H1 (cell line): ENCODE measurements around the gene KCNJ12. TPM values are rescaled to one million over a fixed set of nuclear protein-coding genes. Genes with fewer than 3 reads are reported as not detected.

Experiments used
- CTCF ChIA-PET: fragments of 300-600 bp; sonication (Branson Sonifier 250); formaldehyde crosslinking; loops from one replicate; lab custom pipeline; 2021; ENCODE audit not compliant: partially characterized antibody; lab: Charles Lee
- POLR2A ChIA-PET: fragments of 300-600 bp; sonication (Branson Sonifier 250); formaldehyde crosslinking; loops from one replicate; lab custom pipeline; 2021; ENCODE audit warnings: inconsistent platforms; ENCODE audit not compliant: partially characterized antibody; lab: Charles Lee
- DNase-seq, 2 experiments: peaks; one replicate each; pipeline versions ENCODE4 v3.0.0 to v3.0.0-alpha.2; 2010 to 2022; ENCODE audit warnings: low spot score in 2 of 2, low read depth in 1 of 2, mixed read lengths in 1 of 2
- FAIRE-seq: peaks from 2 replicates; lab custom pipeline; 2011; peaks lifted over from hg19 to GRCh38; lab: Jason Lieb, UNC
- H2AFZ ChIP-seq: 2 replicates; pipeline ENCODE4 v1.8.1; 2012; ENCODE audit warnings: low read length, inconsistent platforms
- H2AK5ac ChIP-seq: 2 replicates; pipeline ENCODE4 v1.6.1; 2013; ENCODE audit warnings: low read depth, low read length
- H2BK120ac ChIP-seq: replicated peaks from 2 replicates; pipeline ENCODE3; 2013; ENCODE audit warnings: low read depth, low read length, inconsistent platforms
- H2BK12ac ChIP-seq: 2 replicates; pipeline ENCODE4 v1.6.1; 2013; ENCODE audit warnings: low read depth, low read length
- H2BK15ac ChIP-seq: 2 replicates; pipeline ENCODE4 v1.6.1; 2013; ENCODE audit warnings: low read length
- H2BK20ac ChIP-seq: 2 replicates; pipeline ENCODE4 v1.6.1; 2013; ENCODE audit warnings: low read length
- H2BK5ac ChIP-seq: 2 replicates; pipeline ENCODE4 v1.6.1; 2013; ENCODE audit warnings: low read depth, low read length
- H3K14ac ChIP-seq: 2 replicates; pipeline ENCODE4 v1.6.1; 2013; ENCODE audit warnings: inconsistent platforms; ENCODE audit not compliant: insufficient read length
- H3K18ac ChIP-seq: 2 replicates; pipeline ENCODE4 v1.6.1; 2013; ENCODE audit warnings: low read length; ENCODE audit errors: extremely low read depth
- H3K23ac ChIP-seq: 2 replicates; pipeline ENCODE4 v1.6.1; 2013; ENCODE audit warnings: inconsistent platforms; ENCODE audit not compliant: insufficient read length
- H3K23me2 ChIP-seq: 2 replicates; pipeline ENCODE4 v1.6.1; 2013; ENCODE audit warnings: low read depth, low read length
- H3K27ac ChIP-seq: 2 replicates; pipeline ENCODE4 v1.6.1; 2011; ENCODE audit warnings: low read depth, low read length, inconsistent platforms
- H3K27me3 ChIP-seq, 4 experiments: replicated peaks in 1 of 4; 1 replicate in 1 of 4; 2 replicates in 3 of 4; pipeline versions ENCODE4 v1.6.1 to v1.8.1; 2011 to 2013; ENCODE audit warnings: low read length in 3 of 4, mild to moderate bottlenecking in 3 of 4, inconsistent platforms in 2 of 4, mixed read lengths in 2 of 4, moderate library complexity in 1 of 4; ENCODE audit not compliant: control insufficient read depth in 3 of 4, insufficient read depth in 3 of 4; ENCODE audit errors: extremely low read depth in 1 of 4
- H3K36me3 ChIP-seq, 4 experiments: 2 replicates each; pipeline versions ENCODE4 v1.6.1 to v1.8.1; 2011 to 2013; ENCODE audit warnings: mild to moderate bottlenecking in 4 of 4, low read length in 3 of 4, moderate library complexity in 2 of 4, control low read depth in 1 of 4, inconsistent platforms in 1 of 4; ENCODE audit not compliant: insufficient read depth in 4 of 4, control insufficient read depth in 2 of 4
- H3K4ac ChIP-seq: replicated peaks from 2 replicates; pipeline ENCODE3; 2013; ENCODE audit warnings: low read length, low read depth, mixed read lengths, inconsistent platforms; ENCODE audit not compliant: insufficient read length
- H3K4me1 ChIP-seq, 4 experiments: replicated peaks in 1 of 4; 1 replicate in 1 of 4; 2 replicates in 3 of 4; pipeline versions ENCODE4 v1.6.1 to v1.8.1; 2011 to 2013; ENCODE audit warnings: low read length in 3 of 4, inconsistent platforms in 2 of 4, mixed read lengths in 1 of 4; ENCODE audit not compliant: insufficient read depth in 4 of 4, control insufficient read depth in 3 of 4
- H3K4me2 ChIP-seq, 2 experiments: 2 replicates each; pipeline versions ENCODE4 v1.6.1 to v1.8.1; 2011 to 2013; ENCODE audit warnings: low read depth in 2 of 2, low read length in 2 of 2, control low read depth in 1 of 2, inconsistent platforms in 1 of 2, mild to moderate bottlenecking in 1 of 2; ENCODE audit not compliant: insufficient read depth in 1 of 2
- H3K4me3 ChIP-seq, 4 experiments: fragments of 200-600, 300-600 bp in 1 of 4; sonication (generic), shearing (Covaris generic), sonication (Bioruptor Twin) in 1 of 4; 2 replicates each; pipeline versions ENCODE4 v1.5.1 to v1.8.1; 2011 to 2016; ENCODE audit warnings: low read length in 4 of 4, low read depth in 3 of 4, control low read depth in 2 of 4, inconsistent platforms in 2 of 4, mild to moderate bottlenecking in 2 of 4, mixed read lengths in 1 of 4, moderate library complexity in 1 of 4; ENCODE audit not compliant: insufficient read depth in 2 of 4; ENCODE audit errors: extremely low read depth in 1 of 4
- H3K56ac ChIP-seq: replicated peaks from 2 replicates; pipeline ENCODE3; 2013; ENCODE audit warnings: low read depth, mild to moderate bottlenecking, mixed read lengths, low read length, inconsistent platforms; ENCODE audit not compliant: insufficient read length
- H3K79me1 ChIP-seq: 2 replicates; pipeline ENCODE4 v1.6.1; 2013; ENCODE audit warnings: low read depth, low read length, control low read depth
- H3K79me2 ChIP-seq, 2 experiments: 2 replicates each; pipeline versions ENCODE4 v1.6.1 to v1.8.1; 2012 to 2013; ENCODE audit warnings: low read length in 2 of 2, mild to moderate bottlenecking in 2 of 2, inconsistent platforms in 1 of 2; ENCODE audit not compliant: insufficient read depth in 2 of 2, control insufficient read depth in 1 of 2
- H3K9ac ChIP-seq, 4 experiments: replicated peaks in 1 of 4; 1 replicate in 1 of 4; 2 replicates in 3 of 4; pipeline versions ENCODE4 v1.6.1 to v1.8.1; 2011 to 2013; ENCODE audit warnings: low read depth in 3 of 4, low read length in 3 of 4, control low read depth in 2 of 4, mild to moderate bottlenecking in 2 of 4, moderate library complexity in 2 of 4, inconsistent platforms in 1 of 4; ENCODE audit errors: extremely low read depth in 1 of 4
- H3K9me3 ChIP-seq, 2 experiments: 2 replicates each; pipeline versions ENCODE4 v1.6.1 to v1.8.1; 2012 to 2013; ENCODE audit warnings: mild to moderate bottlenecking in 2 of 2, moderate library complexity in 2 of 2, control low read depth in 1 of 2, inconsistent platforms in 1 of 2, low read depth in 1 of 2, low read length in 1 of 2, mixed read lengths in 1 of 2; ENCODE audit not compliant: insufficient read depth in 2 of 2
- H4K20me1 ChIP-seq, 2 experiments: replicated peaks in 1 of 2; 2 replicates each; pipeline versions ENCODE3 to v1.8.1; 2011 to 2013; ENCODE audit warnings: inconsistent platforms in 2 of 2, low read length in 2 of 2, mild to moderate bottlenecking in 1 of 2; ENCODE audit not compliant: insufficient read depth in 2 of 2, control insufficient read depth in 1 of 2
- H4K5ac ChIP-seq: 2 replicates; pipeline ENCODE4 v1.6.1; 2013; ENCODE audit warnings: low read length, low read depth, mixed read lengths, inconsistent platforms; ENCODE audit not compliant: insufficient read length
- H4K8ac ChIP-seq: 2 replicates; pipeline ENCODE4 v1.8.0; 2013; ENCODE audit warnings: mild to moderate bottlenecking, moderate library complexity, low read length, inconsistent platforms; ENCODE audit not compliant: insufficient read depth; ENCODE audit errors: extremely low read depth
- H4K91ac ChIP-seq: replicated peaks from 2 replicates; pipeline ENCODE3; 2013; ENCODE audit warnings: low read length, mixed read lengths, inconsistent platforms; ENCODE audit not compliant: insufficient read length
- BACH1 ChIP-seq: IDR thresholded peaks from 2 replicates; pipeline ENCODE4 v1.6.1; 2012; ENCODE audit warnings: low read length, improper control_type of control experiment
- JUN ChIP-seq: IDR thresholded peaks from 2 replicates; pipeline ENCODE4 v1.6.1; 2011; ENCODE audit warnings: low read depth, mild to moderate bottlenecking, improper control_type of control experiment, low read length
- WGBS, 2 experiments: shearing (Covaris generic) in 1 of 2; methylation state at CpG; one replicate each; pipeline versions ENCODE4 v1.1.6 to v1.1.7; 2013 to 2015; ENCODE audit warnings: low lambda C conversion rate in 2 of 2, mixed read lengths in 2 of 2, inconsistent platforms in 1 of 2, low coverage in 1 of 2, missing lambda C conversion rate in 1 of 2; ENCODE audit not compliant: insufficient replicate concordance in 2 of 2, insufficient coverage in 1 of 2, insufficient read length in 1 of 2; ENCODE audit errors: extremely low coverage in 1 of 2, missing lambda C conversion rate in 1 of 2; 5-methylcytosine and 5-hydroxymethylcytosine counted together
- polyA plus RNA-seq, 7 experiments: library from polyadenylated mRNA; depleted of rRNA in 3 of 7; stranded (reverse) in 5 of 7; unstranded in 2 of 7; fragments of >200 nt in 5 of 7; fragments of 200-250 nt in 2 of 7; gene quantifications; 1 replicate in 5 of 7; 2 replicates in 1 of 7; 4 replicates in 1 of 7; pipeline versions ENCODE4 v1.2.1 to v1.2.3, GENCODE V29; 2011 to 2013; ENCODE audit warnings: missing spikeins in 2 of 7, mixed read lengths in 2 of 7
- total RNA-seq: library from RNA; stranded (reverse); fragmentation: NEBNext Ultra II Directional; extraction: Animal tissue kit (Norgen Biotek cat#: 25700); gene quantifications from 2 replicates; pipeline ENCODE4 v1.2.1, GENCODE V29; 2021

The KCNJ12 gene
- total and polyA plus RNA-seq, 2 of the 8 experiments (the other 6 are each of a cell fraction or from before 2014, with no cell fraction given): 1.2 to 1.5 TPM

DNA sequence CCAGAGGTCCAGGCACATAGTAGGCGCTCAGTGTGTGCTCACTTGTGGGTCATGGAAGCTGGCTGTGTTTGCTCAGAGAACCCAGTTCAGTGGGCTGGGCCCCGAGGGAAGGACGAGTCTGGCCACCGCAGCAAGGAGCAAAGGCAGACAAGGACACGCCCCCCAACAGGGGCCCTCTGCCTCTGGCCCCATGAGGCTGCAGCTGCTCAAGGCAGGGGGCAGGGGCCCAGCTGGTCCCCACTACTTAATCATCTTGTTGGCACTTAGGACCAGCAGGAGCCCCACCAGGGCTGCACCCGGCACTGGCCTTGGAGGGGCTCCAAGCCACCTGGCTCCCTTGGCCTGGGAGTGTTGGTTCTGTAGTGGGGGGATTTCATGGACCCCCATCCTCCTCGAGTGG is 16.1 kb downstream of the KCNJ12 start:
- H2BK20ac ChIP-seq: no peak overlapping the region
- no peak overlapping the region for H4K8ac ChIP-seq
- no peak overlapping the region for H3K14ac ChIP-seq
- 86% methylated on average over 7 of the region's 7 CpGs; no CpG with 5 or more reads in 1 of the 2 experiments for WGBS, 2 experiments
- POLR2A ChIA-PET: no interaction called here
- no peak overlapping the region for H3K4me2 ChIP-seq
- no peaks in the 10 kb centered on the region for H3K9me3 ChIP-seq
- H2BK120ac ChIP-seq: no peak overlapping the region
- H3K9ac ChIP-seq: no peak overlapping the region
- no peak overlapping the region for H3K18ac ChIP-seq
- no peak overlapping the region for H2AK5ac ChIP-seq
- H3K56ac ChIP-seq: no peak overlapping the region
- H3K4me3 ChIP-seq: no peak overlapping the region
- H3K23ac ChIP-seq: no peak overlapping the region
- H3K4ac ChIP-seq: no peak overlapping the region
- no peaks in the 10 kb centered on the region for H4K20me1 ChIP-seq
- TF ChIP-seq BACH1 (no peak), JUN (no peak)
- TF ChIP-seq, all 59 proteins: peak for 0
- Histone ChIP-seq H3K79me2 (no peaks in the 10 kb centered on the region), H2BK5ac (no peak overlapping the region), H3K79me1 (no peaks in the 10 kb centered on the region), H4K91ac (no peak overlapping the region), H4K5ac (no peak overlapping the region), H2AFZ (no peak overlapping the region), H3K36me3 (no peaks in the 10 kb centered on the region), H2BK15ac (no peak overlapping the region), H2BK12ac (no peak overlapping the region), H3K27ac (no peak overlapping the region), H3K23me2 (no peaks in the 10 kb centered on the region), H3K4me1 (no peaks in the 10 kb centered on the region), H3K27me3 (no peaks in the 10 kb centered on the region; a peak in 1 of 7 replicates)
- CTCF ChIA-PET: no interaction called here
- no peak for FAIRE-seq
- no peak for DNase-seq
